HepG2 (cell line): ENCODE measurements around the gene HEATR1. TPM values are rescaled to one million over a fixed set of nuclear protein-coding genes. Genes with fewer than 3 reads are reported as not detected.

ENCODE experiments used
- ATAC-seq: fragments of 200-7000 bp; cut with Tn5 transposase; 3 replicates; pipeline ENCODE4 v1.9.1; 2020; ENCODE audit warnings: mild to moderate bottlenecking, moderate library complexity
- BruUV-seq: library from RNA; stranded (reverse); fragments of 400-500 nt; replicated peaks from 2 replicates; lab custom pipeline; 2021; lab: Mats Ljungman, UMichigan
- CTCF ChIA-PET: fragments of 300-600 bp; formaldehyde crosslinking; extraction: SDS; loops from one replicate; lab custom pipeline; 2021; ENCODE audit warnings: low total read pairs, inconsistent platforms, low intra/inter-chr PET ratio; lab: Yijun Ruan, JAX
- POLR2A ChIA-PET: fragments of 350-600 bp; sonication (Branson Sonifier 250); formaldehyde crosslinking; loops from one replicate; lab custom pipeline; 2020; ENCODE audit warnings: antibody characterized with exemption, inconsistent platforms; lab: Yijun Ruan, JAX
- DNase-seq: peaks from one replicate; pipeline ENCODE4 v3.0.0-alpha.2; 2015; ENCODE audit warnings: low spot score
- FAIRE-seq: peaks from 3 replicates; lab custom pipeline; 2011; peaks lifted over from hg19 to GRCh38; lab: Jason Lieb, UNC
- H2AFZ ChIP-seq: one replicate; pipeline ENCODE4 v1.6.1; 2011; ENCODE audit warnings: low read length, inconsistent platforms
- H3K27ac ChIP-seq: fragments of 300-600 bp; 3 replicates; pipeline ENCODE4 v1.8.0; 2011; ENCODE audit warnings: mixed run types, mild to moderate bottlenecking, mixed read lengths, low read length, inconsistent platforms; ENCODE audit not compliant: insufficient read depth; ENCODE audit errors: extremely low read length
- H3K27me3 ChIP-seq, 2 experiments: fragments of 200-600 bp in 1 of 2; 2 replicates in 1 of 2; 3 replicates in 1 of 2; pipeline versions ENCODE4 v1.6.0 to v1.8.0; 2011; ENCODE audit warnings: low read length in 2 of 2, mild to moderate bottlenecking in 2 of 2, moderate library complexity in 2 of 2, inconsistent platforms in 1 of 2; ENCODE audit not compliant: insufficient read depth in 2 of 2, control insufficient read depth in 1 of 2
- H3K36me3 ChIP-seq, 2 experiments: fragments of 200-600 bp in 1 of 2; replicated peaks in 1 of 2; 2 replicates in 1 of 2; 3 replicates in 1 of 2; pipeline versions ENCODE4 v1.5.1 to v1.8.0; 2011; ENCODE audit warnings: low read length in 2 of 2, inconsistent platforms in 1 of 2; ENCODE audit not compliant: insufficient read depth in 2 of 2, control insufficient read depth in 1 of 2
- H3K4me1 ChIP-seq: 2 replicates; pipeline ENCODE4 v1.5.1; 2012; ENCODE audit warnings: low read length, inconsistent platforms; ENCODE audit not compliant: insufficient read depth
- H3K4me2 ChIP-seq: 2 replicates; pipeline ENCODE4 v1.6.0; 2011; ENCODE audit warnings: low read depth, low read length, inconsistent platforms
- H3K4me3 ChIP-seq, 3 experiments: fragments of 200-600 bp in 1 of 3; sonication (generic), shearing (Covaris generic) in 1 of 3; replicated peaks in 1 of 3; 2 replicates each; pipeline ENCODE4 v1.5.1; 2011 to 2016; ENCODE audit warnings: low read length in 3 of 3, inconsistent platforms in 2 of 3, low read depth in 2 of 3, mild to moderate bottlenecking in 2 of 3, control low read depth in 1 of 3, mixed read lengths in 1 of 3; ENCODE audit not compliant: insufficient read depth in 1 of 3
- H3K79me2 ChIP-seq: one replicate; pipeline ENCODE4 v1.6.1; 2011; ENCODE audit warnings: low read length, inconsistent platforms; ENCODE audit not compliant: insufficient read depth
- H3K9ac ChIP-seq: 2 replicates; pipeline ENCODE4 v1.6.0; 2011; ENCODE audit warnings: mild to moderate bottlenecking, low read depth, low read length, inconsistent platforms; ENCODE audit not compliant: insufficient read depth
- H3K9me3 ChIP-seq: 2 replicates; pipeline ENCODE4 v1.5.1; 2012; ENCODE audit warnings: mild to moderate bottlenecking, low read length
- H4K20me1 ChIP-seq: 2 replicates; pipeline ENCODE4 v1.6.0; 2011; ENCODE audit warnings: inconsistent platforms, mild to moderate bottlenecking, low read length, moderate library complexity; ENCODE audit not compliant: insufficient read depth
- CTCF ChIP-seq: sonication (generic); formaldehyde crosslinking; IDR thresholded peaks from 2 replicates; pipeline ENCODE4 v1.5.0; 2020; ENCODE audit warnings: mild to moderate bottlenecking, missing genetic modification reagents, moderate library complexity
- KAT8 ChIP-seq: IDR thresholded peaks from 2 replicates; pipeline ENCODE4 v1.6.1; 2016; ENCODE audit warnings: missing genetic modification reagents, missing compliant biosample characterization
- SMC3 ChIP-seq: IDR thresholded peaks from 2 replicates; pipeline ENCODE4 v1.6.1; 2011; ENCODE audit warnings: low read length, improper control_type of control experiment
- STAG1 ChIP-seq: sonication (generic); formaldehyde crosslinking; IDR thresholded peaks from 2 replicates; pipeline ENCODE4 v1.4.0; 2020; ENCODE audit warnings: missing genetic modification reagents
- THRA ChIP-seq: sonication (generic); formaldehyde crosslinking; IDR thresholded peaks from 2 replicates; pipeline ENCODE4 v1.4.0; 2020; ENCODE audit warnings: missing genetic modification reagents, borderline replicate concordance
- ZNF691 ChIP-seq: sonication (generic); formaldehyde crosslinking; IDR thresholded peaks from 2 replicates; pipeline ENCODE4 v1.4.0; 2020; ENCODE audit warnings: missing genetic modification reagents, low read depth, mild to moderate bottlenecking, borderline replicate concordance
- WGBS: methylation state at CpG from one replicate; pipeline ENCODE4 v1.1.6; 2017; ENCODE audit warnings: low lambda C conversion rate; 5-methylcytosine and 5-hydroxymethylcytosine counted together
- in situ Hi-C: cut with HindIII; loops from 2 replicates; pipeline ENCODE4 v1.10.0; 2017; ENCODE audit warnings: low pct_unique_long_range_greater_than_20kb; ENCODE audit not compliant: extremely low pct_ligation_motif_present
- intact Hi-C: fragments of 100-400 bp; cut with micrococcal nuclease; formaldehyde crosslinking; loops from one replicate; pipeline ENCODE4 v1.10.0; 2022; ENCODE audit not compliant: unreplicated experiment
- polyA plus RNA-seq, 8 experiments: library from polyadenylated mRNA; depleted of rRNA in 3 of 8; stranded (reverse) in 7 of 8; unstranded in 1 of 8; fragments of >200 nt; fragmentation: Illumina TruSeq in 4 of 8; extraction: Trizol in 4 of 8; gene quantifications; 2 replicates each; pipeline versions ENCODE4 v1.2.1 to v1.2.3, GENCODE V29; 2011 to 2016; ENCODE audit warnings: low read depth in 4 of 8, missing spikeins in 1 of 8, mixed read lengths in 1 of 8; ENCODE audit not compliant: insufficient read depth in 1 of 8
- total RNA-seq, 5 experiments: library from RNA; depleted of rRNA; stranded (reverse); fragments of >200 nt; fragmentation: Illumina TruSeq; extraction: Trizol; gene quantifications; 2 replicates each; pipeline ENCODE4 v1.2.3, GENCODE V29; 2016; ENCODE audit warnings: low read depth in 1 of 5
- TF ChIP-seq, protein P1 (sequence below): sonication (generic); formaldehyde crosslinking; IDR thresholded peaks from 2 replicates; pipeline ENCODE4 v1.4.0; 2020; ENCODE audit warnings: mild to moderate bottlenecking, missing genetic modification reagents, borderline replicate concordance
- TF ChIP-seq, protein P2 (sequence below): IDR thresholded peaks from 2 replicates; pipeline ENCODE4 v1.6.1; 2012; ENCODE audit warnings: low read depth, low read length, improper control_type of control experiment

HEATR1 gene
- total and polyA plus RNA-seq, 2 of the 13 experiments (the other 11 are each of a cell fraction or from before 2014, with no cell fraction given), result 10.2 to 45.8 TPM

DNA sequence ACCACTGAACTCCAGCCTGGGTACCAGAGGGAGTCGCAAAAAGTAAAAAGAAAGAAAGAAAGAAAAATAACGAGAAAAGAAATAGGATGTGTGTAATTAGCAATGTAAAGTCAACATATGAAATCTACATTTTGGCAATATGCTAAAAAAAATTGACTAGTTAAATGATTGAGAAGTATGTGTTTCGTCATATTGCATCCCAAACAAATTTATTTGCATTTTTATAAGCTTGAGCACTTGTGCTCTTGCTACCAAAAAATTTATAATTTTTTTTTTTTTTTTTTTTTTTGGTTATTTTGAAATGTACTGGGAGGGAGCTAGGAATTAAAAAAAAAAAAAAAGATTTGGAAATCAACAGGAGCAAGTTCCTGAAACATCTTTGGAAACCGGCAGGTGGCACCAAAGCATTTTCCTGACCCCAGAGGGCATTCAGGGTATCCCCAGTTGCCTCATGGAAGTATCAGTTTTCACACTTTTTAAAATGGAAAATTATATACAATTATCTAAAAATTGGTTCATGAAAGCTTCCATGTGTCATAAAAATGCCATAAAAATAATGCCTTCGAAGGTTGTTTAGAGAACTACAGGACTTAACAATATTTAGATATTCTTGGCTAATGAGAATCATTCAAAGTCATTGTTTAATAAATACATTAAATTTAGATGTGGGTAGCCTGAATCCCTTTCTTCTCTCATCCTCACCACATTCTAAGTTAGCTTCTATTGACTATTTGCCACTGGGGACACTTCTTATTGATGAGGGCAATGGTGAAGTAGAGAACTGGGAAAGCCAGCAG, 4.8 kb upstream of the HEATR1 start:
- BruUV-seq, result no TSS peak
- no peak overlapping the region for H3K27ac ChIP-seq
- H3K27me3 ChIP-seq, result no peaks in the 10 kb centered on the region; a peak in 2 of 5 replicates
- FAIRE-seq, result no peak
- H3K79me2 ChIP-seq, result peaks cover 2% of the 10 kb centered on the region
- H3K9me3 ChIP-seq, result no peaks in the 10 kb centered on the region
- H3K4me2 ChIP-seq, result no peak overlapping the region
- POLR2A ChIA-PET, result no interaction called here
- in situ Hi-C loops, result loop anchor here (10.0 to 25.0 kb wide), 3 partner anchors 253 to 956 kb away; no protein-coding TSS in a partner anchor
- TF ChIP-seq, protein P1, sequence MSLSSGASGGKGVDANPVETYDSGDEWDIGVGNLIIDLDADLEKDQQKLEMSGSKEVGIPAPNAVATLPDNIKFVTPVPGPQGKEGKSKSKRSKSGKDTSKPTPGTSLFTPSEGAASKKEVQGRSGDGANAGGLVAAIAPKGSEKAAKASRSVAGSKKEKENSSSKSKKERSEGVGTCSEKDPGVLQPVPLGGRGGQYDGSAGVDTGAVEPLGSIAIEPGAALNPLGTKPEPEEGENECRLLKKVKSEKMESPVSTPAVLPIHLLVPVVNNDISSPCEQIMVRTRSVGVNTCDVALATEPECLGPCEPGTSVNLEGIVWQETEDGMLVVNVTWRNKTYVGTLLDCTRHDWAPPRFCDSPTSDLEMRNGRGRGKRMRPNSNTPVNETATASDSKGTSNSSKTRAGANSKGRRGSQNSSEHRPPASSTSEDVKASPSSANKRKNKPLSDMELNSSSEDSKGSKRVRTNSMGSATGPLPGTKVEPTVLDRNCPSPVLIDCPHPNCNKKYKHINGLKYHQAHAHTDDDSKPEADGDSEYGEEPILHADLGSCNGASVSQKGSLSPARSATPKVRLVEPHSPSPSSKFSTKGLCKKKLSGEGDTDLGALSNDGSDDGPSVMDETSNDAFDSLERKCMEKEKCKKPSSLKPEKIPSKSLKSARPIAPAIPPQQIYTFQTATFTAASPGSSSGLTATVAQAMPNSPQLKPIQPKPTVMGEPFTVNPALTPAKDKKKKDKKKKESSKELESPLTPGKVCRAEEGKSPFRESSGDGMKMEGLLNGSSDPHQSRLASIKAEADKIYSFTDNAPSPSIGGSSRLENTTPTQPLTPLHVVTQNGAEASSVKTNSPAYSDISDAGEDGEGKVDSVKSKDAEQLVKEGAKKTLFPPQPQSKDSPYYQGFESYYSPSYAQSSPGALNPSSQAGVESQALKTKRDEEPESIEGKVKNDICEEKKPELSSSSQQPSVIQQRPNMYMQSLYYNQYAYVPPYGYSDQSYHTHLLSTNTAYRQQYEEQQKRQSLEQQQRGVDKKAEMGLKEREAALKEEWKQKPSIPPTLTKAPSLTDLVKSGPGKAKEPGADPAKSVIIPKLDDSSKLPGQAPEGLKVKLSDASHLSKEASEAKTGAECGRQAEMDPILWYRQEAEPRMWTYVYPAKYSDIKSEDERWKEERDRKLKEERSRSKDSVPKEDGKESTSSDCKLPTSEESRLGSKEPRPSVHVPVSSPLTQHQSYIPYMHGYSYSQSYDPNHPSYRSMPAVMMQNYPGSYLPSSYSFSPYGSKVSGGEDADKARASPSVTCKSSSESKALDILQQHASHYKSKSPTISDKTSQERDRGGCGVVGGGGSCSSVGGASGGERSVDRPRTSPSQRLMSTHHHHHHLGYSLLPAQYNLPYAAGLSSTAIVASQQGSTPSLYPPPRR (CRISPR knock-in tag), result no peak
- TF ChIP-seq KAT8 (CRISPR knock-in tag) (0 out of 2 replicates have a peak, but pooled peaks have one; percentile 23), SMC3 (peak; percentile 65), THRA (CRISPR knock-in tag) (peak; percentile 28; the same call in 1 of the 2 replicates), CTCF (CRISPR knock-in tag) (peak; percentile 60), ZNF691 (CRISPR knock-in tag) (no peak), STAG1 (peak; percentile 72)
- TF ChIP-seq, protein P2, sequence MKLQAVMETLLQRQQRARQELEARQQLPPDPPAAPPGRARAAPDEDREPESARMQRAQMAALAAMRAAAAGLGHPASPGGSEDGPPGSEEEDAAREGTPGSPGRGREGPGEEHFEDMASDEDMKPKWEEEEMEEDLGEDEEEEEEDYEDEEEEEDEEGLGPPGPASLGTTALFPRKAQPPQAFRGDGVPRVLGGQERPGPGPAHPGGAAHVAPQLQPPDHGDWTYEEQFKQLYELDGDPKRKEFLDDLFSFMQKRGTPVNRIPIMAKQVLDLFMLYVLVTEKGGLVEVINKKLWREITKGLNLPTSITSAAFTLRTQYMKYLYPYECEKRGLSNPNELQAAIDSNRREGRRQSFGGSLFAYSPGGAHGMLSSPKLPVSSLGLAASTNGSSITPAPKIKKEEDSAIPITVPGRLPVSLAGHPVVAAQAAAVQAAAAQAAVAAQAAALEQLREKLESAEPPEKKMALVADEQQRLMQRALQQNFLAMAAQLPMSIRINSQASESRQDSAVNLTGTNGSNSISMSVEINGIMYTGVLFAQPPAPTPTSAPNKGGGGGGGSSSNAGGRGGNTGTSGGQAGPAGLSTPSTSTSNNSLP, result peak; percentile 32; the same call in 1 of the 2 replicates
- TF ChIP-seq, all 625 proteins: peak for 6
- 21% methylated on average over 5 of the region's 5 CpGs for WGBS
- H3K4me1 ChIP-seq, result no peaks in the 10 kb centered on the region
- no peak overlapping the region for H2AFZ ChIP-seq
- CTCF ChIA-PET, result interaction anchor here (1.9 to 2.3 kb wide), 3 partner anchors 166 to 953 kb away, joined by 5 to 17 read pairs (median 9); no protein-coding TSS in a partner anchor
- no peak for ATAC-seq
- H3K4me3 ChIP-seq, result no peak overlapping the region
- no peak overlapping the region for H3K9ac ChIP-seq
- H3K36me3 ChIP-seq, result no peaks in the 10 kb centered on the region
- no peaks in the 10 kb centered on the region for H4K20me1 ChIP-seq
- DNase-seq, result peak; percentile 43
- intact Hi-C loops, result loop anchor here (1.0 to 2.0 kb wide), 2 partner anchors 260 to 777 kb away; no protein-coding TSS in a partner anchor
